Uterine smooth muscle cell (primary cell): ENCODE results near the gene KLRC3. TPM values are rescaled to one million over a fixed set of nuclear protein-coding genes. Genes with fewer than 3 reads are reported as not detected.

ENCODE experiments used
- total RNA-seq: library from RNA; depleted of rRNA; stranded (reverse); fragments of >200 nt; gene quantifications from 2 replicates; pipeline ENCODE4 v1.2.3, GENCODE V29; 2014

The KLRC3 gene
- not detected in 2 replicates for total RNA-seq

DNA sequence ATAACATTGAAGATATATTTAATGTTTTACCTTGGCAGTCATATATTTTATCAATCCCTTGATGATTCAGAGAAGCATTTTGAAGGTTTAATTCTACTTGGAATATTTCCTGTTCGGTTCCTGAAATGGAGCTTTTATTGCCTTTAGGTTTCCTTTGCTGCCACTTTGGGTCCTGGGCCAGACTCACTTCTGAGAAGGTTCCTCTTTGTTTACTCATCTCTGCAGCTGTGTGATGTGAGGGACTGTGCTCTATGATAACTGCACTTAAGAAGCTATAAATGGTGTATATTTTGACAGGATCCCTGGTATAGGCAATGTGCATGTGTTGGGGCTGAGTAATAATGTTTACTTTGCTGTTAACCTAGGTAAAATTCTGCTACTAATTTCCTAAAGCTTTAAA lies at the start of gene KLRC3:
KLRC3 (minus strand) TSS at position 262 of the 400 bp plus-strand sequence; CDS start at position 217, 45 bp downstream.

DNA sequence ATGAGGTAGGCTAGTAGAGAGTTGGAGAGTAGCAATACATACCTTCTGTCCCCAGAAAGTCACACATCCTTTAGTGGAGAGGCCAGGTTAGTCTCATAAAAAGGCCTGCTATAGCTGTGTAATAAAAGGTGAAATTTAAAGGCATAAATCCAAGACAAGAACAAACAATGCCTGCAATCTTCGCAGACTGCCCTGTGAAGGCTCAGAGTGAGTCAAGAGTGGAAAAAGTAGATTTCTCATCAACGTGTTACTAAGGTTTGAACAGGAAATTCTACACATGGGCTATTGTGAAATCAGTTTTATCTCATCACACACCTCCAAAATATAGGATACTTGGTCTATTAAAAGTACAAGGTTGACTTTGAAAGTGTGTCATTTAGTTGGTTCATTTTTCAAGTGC lies 32.8 kb upstream of the KLRC3 start, which contains the start of gene KLRC1:
KLRC1 (minus strand) TSS at position 222 of the 400 bp plus-strand sequence. CDS start 2,221 bp downstream, outside the sequence.

GRCh38 chr12:10435816-10436215 lies 15.4 kb upstream of the KLRC3 start, which contains the start of gene KLRC2:
KLRC2 (minus strand) TSS chr12:10436010; CDS start chr12:10435986, 24 bp downstream.

DNA sequence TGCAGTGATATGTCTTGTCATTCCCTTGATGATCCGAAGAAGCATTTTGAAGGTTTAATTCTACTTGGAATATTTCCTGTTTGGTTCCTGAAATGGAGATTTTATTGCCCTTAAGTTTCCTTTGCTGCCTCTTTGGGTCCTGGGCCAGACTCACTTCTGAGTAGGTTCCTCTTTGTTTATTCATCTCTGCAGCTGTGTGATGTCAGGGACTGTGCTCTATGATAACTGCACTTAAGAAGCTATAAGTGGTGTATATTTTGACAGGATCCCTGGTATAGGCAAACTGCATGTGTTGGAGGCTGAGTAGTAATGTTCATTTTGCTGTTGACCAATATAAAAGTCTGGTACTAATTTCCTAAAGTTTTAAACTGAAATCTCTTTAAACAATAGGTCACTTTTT lies 11.0 kb downstream of the KLRC3 start, which contains the start of gene KLRC4:
KLRC4 (minus strand) TSS at position 366 of the 400 bp plus-strand sequence; CDS start at position 184, 182 bp downstream.

DNA sequence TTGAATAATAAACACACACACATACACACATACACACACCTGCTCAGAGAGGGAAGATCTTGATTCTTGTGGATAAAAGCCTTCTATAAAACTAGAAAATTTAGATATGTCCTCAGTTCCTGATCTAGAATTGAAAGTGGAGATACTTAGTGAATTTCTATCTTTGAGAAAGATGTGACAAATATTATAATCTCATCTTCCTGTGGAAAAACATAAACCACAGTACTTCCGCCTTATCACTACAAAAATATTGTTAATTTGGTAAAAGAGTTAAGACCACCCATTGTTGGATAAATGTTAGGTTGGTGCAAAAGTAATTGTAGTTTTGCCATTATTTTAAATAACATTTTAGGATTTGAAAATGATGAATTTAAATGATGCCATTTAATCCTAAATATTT lies 30.5 kb downstream of the KLRC3 start, which contains the start of gene KLRK1:
KLRK1 (minus strand) TSS at position 138 of the 400 bp plus-strand sequence. CDS start 1,231 bp downstream, outside the sequence.

Other genes starting within 250 kb of the KLRC3 start
- not detected in 2 replicates for gene OLR1, start 248.5 kb downstream of the KLRC3 start, total RNA-seq
- gene TMEM52B, start 241.6 kb downstream of the KLRC3 start, total RNA-seq: not detected in 2 replicates
- 23.5 and 55.2 TPM in 2 replicates for gene GABARAPL1, start 207.7 kb downstream of the KLRC3 start, total RNA-seq
- gene KLRD1, start 112.7 kb downstream of the KLRC3 start, total RNA-seq: 0.25 TPM in 1 of 2 replicates, not detected in the other
- not detected in 2 replicates for gene KLRK1, start 30.6 kb downstream of the KLRC3 start, total RNA-seq
- not detected in 2 replicates for gene KLRC4, start 10.8 kb downstream of the KLRC3 start, total RNA-seq
- not detected in 2 replicates for gene KLRC2, start 15.4 kb upstream of the KLRC3 start, total RNA-seq
- not detected in 2 replicates for gene KLRC1, start 32.8 kb upstream of the KLRC3 start, total RNA-seq
- gene EIF2S3B, start 85.3 kb upstream of the KLRC3 start, total RNA-seq: 1.2 and 12.6 TPM in 2 replicates
- gene MAGOHB, start 193.0 kb upstream of the KLRC3 start, total RNA-seq: 16.6 and 29.0 TPM in 2 replicates